ENCODE data around the gene RAB35. TPM values are rescaled to one million over a fixed set of nuclear protein-coding genes. Genes with fewer than 3 reads are reported as not detected.

RAB35 gene
- total and polyA plus RNA-seq, 2 of the 4 experiments (the other 2 are of a cell fraction): 32.6 to 49.6 TPM

DNA sequence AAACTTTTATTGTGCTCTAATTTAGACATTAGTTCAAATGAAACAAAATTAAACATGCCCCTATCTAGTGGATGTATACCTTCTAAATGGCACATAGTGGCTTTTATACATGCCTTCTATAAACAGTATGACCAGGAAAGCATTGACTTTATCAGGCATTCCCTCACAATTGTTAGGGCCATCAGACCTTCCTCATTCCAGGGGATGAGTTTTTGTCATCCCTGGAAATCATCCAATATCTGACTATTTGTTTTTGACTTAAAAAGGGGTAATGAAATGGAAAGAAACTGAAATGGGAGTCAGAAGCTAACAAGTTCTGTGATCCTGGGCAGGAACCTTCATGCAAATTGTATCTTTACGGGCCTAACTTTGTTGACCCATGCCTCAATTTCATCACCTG lies 69.5 kb downstream of the RAB35 start:
- Histone ChIP-seq H2AFZ (replicated peaks; ENCODE audit: low read length, poor library complexity) (no peak overlapping the region), H3K4me3 (ENCODE audit: insufficient read depth, low read depth, low read length) (no peak overlapping the region), H3K9me1 (ENCODE audit: insufficient read depth, low read length) (no peaks in the 10 kb centered on the region), H3K79me1 (ENCODE audit: low read depth in 1 of 2, low read length in 2 of 2) (no peaks in the 10 kb centered on the region), H3K9ac (ENCODE audit: low read depth, low read length) (no peak overlapping the region), H3K36me3 (ENCODE audit: control insufficient read depth, insufficient read depth, low read length) (no peaks in the 10 kb centered on the region), H3K9me3 (ENCODE audit: control insufficient read depth, insufficient read depth, low read length) (no peaks in the 10 kb centered on the region), H3K56ac (ENCODE audit: extremely low read depth, insufficient read depth, low read length) (no peak overlapping the region), H4K8ac (ENCODE audit: low read depth in 2 of 2, low read length in 2 of 2) (no peak overlapping the region), H4K20me1 (ENCODE audit: insufficient read depth, low read length) (no peaks in the 10 kb centered on the region), H3K4me2 (ENCODE audit: low read depth, low read length) (no peak overlapping the region), H3K27me3 (ENCODE audit: control insufficient read depth, insufficient read depth, low read length) (peaks cover 4% of the 10 kb centered on the region; the same call in 1 of the 2 replicates), H2BK120ac (ENCODE audit: low read depth, low read length) (no peak overlapping the region), H2AK9ac (replicated peaks; ENCODE audit: low read depth, low read length, poor library complexity) (no peak overlapping the region), H2BK5ac (ENCODE audit: low read depth, low read length, poor library complexity, severe bottlenecking) (no peak overlapping the region), H2AK5ac (ENCODE audit: low read depth, low read length) (no peak overlapping the region), H2BK20ac (ENCODE audit: low read depth, low read length) (no peak overlapping the region), H3K23ac (ENCODE audit: low read depth, low read length) (no peak overlapping the region), H4K91ac (ENCODE audit: insufficient read depth, low read depth, low read length) (no peak overlapping the region), H2BK15ac (ENCODE audit: low read depth, low read length) (no peak overlapping the region), H3K14ac (replicated peaks; ENCODE audit: low read depth, low read length) (no peak overlapping the region), H3K4me1 (ENCODE audit: control insufficient read depth, insufficient read depth, low read length) (no peaks in the 10 kb centered on the region), H4K5ac (ENCODE audit: low read depth, low read length) (no peak overlapping the region), H3K18ac (ENCODE audit: low read depth, low read length) (no peak overlapping the region), H3K27ac (ENCODE audit: insufficient read depth, low read length) (no peak overlapping the region), H3K4ac (ENCODE audit: low read depth, low read length) (no peak overlapping the region)
- ATAC-seq (ENCODE audit: low read depth) (no peak), DNase-seq (no peak)
- no CpG with 5 or more reads among the region's 1 CpG for WGBS, 2 experiments (ENCODE audit: extremely low coverage in 2 of 2, insufficient read length in 1 of 2)
- no TSS peak for BruUV-seq (replicated peaks)
- intact Hi-C loops (cut with micrococcal nuclease) (no loop called here), in situ Hi-C loops (cut with MboI; ENCODE audit: low sequenced_read_pairs) (no loop called here), dilution Hi-C loops (cut with HindIII; ENCODE audit: low sequenced_read_pairs, unreplicated experiment) (no loop called here)
- ChIA-PET CTCF (no interaction called here), POLR2A (ENCODE audit: unreplicated experiment) (no interaction called here)
- TF ChIP-seq ELK1 (IDR thresholded peaks at IDR 0.05; ENCODE audit: borderline replicate concordance, low read depth, low read length) (no peak), NFE2L2 (IDR thresholded peaks at IDR 0.05; ENCODE audit: low read depth, low read length) (no peak), FOS (IDR thresholded peaks at IDR 0.05; ENCODE audit: low read depth, low read length) (no peak), CHD1 (IDR thresholded peaks at IDR 0.05; ENCODE audit: low read depth, low read length) (no peak), USF2 (IDR thresholded peaks at IDR 0.05; ENCODE audit: low read depth, low read length) (no peak), POLR2A (IDR thresholded peaks at IDR 0.05; ENCODE audit: low read depth, low read length) (no peak), CEBPB (IDR thresholded peaks at IDR 0.05; ENCODE audit: low read depth, low read length) (no peak), SMC3 (IDR thresholded peaks at IDR 0.05; ENCODE audit: low read depth, low read length) (no peak), RFX5 (IDR thresholded peaks at IDR 0.05; ENCODE audit: low read depth, low read length) (no peak), RCOR1 (IDR thresholded peaks at IDR 0.05; ENCODE audit: insufficient replicate concordance, low read length) (no peak), MAZ (IDR thresholded peaks at IDR 0.05; ENCODE audit: borderline replicate concordance, low read depth, low read length) (no peak), CTCF (conservative IDR thresholded peaks at IDR 0.05; ENCODE audit: low read depth, low read length) (no peak), MXI1 (IDR thresholded peaks at IDR 0.05; ENCODE audit: borderline replicate concordance, low read depth, low read length) (no peak), MAFK (IDR thresholded peaks at IDR 0.05; ENCODE audit: low read depth, low read length) (no peak), BHLHE40 (IDR thresholded peaks at IDR 0.05; ENCODE audit: low read depth, low read length) (no peak), RAD21 (IDR thresholded peaks at IDR 0.05; ENCODE audit: low read length) (no peak)

Data from IMR-90 (cell line).